Neural cell (in vitro differentiated cells): Measurements from ENCODE around the gene ATL1. TPM values are rescaled to one million over a fixed set of nuclear protein-coding genes. Genes with fewer than 3 reads are reported as not detected.

ENCODE experiments used
- H2AFZ ChIP-seq: fragments of 200-600, 300-800 bp; sonication (generic), shearing (Covaris generic); 2 replicates; pipeline ENCODE4 v1.6.0; 2014; ENCODE audit warnings: low read depth, mild to moderate bottlenecking, antibody characterized with exemption, low read length, moderate library complexity
- H3F3A ChIP-seq: fragments of 200-600 bp; shearing (Covaris generic); 2 replicates; pipeline ENCODE4 v1.6.1; 2016; ENCODE audit warnings: mild to moderate bottlenecking, moderate library complexity, mixed read lengths, antibody characterized with exemption, low read length; ENCODE audit not compliant: insufficient read depth, poor library complexity, severe bottlenecking
- H3K27ac ChIP-seq: fragments of 200-600, 300-800 bp; sonication (generic), shearing (Covaris generic); 2 replicates; pipeline ENCODE4 v1.5.1; 2014; ENCODE audit warnings: mild to moderate bottlenecking, low read length, moderate library complexity
- H3K27me3 ChIP-seq: fragments of 300-800, 200-600 bp; sonication (generic), shearing (Covaris generic); 2 replicates; pipeline ENCODE4 v1.6.0; 2014; ENCODE audit warnings: mild to moderate bottlenecking, low read depth, low read length, moderate library complexity; ENCODE audit not compliant: insufficient read depth
- H3K36me3 ChIP-seq: fragments of 300-800, 200-600 bp; sonication (generic), shearing (Covaris generic); 2 replicates; pipeline ENCODE4 v1.5.1; 2014; ENCODE audit warnings: mild to moderate bottlenecking, antibody characterized with exemption, low read length, moderate library complexity; ENCODE audit not compliant: insufficient read depth
- H3K4me2 ChIP-seq: fragments of 300-800, 200-600 bp; sonication (generic), shearing (Covaris generic); 2 replicates; pipeline ENCODE4 v1.6.0; 2014; ENCODE audit warnings: mild to moderate bottlenecking, low read length
- H3K4me3 ChIP-seq: fragments of 300-800, 200-600 bp; sonication (generic), shearing (Covaris generic); 2 replicates; pipeline ENCODE4 v1.5.1; 2014; ENCODE audit warnings: mild to moderate bottlenecking, low read length, moderate library complexity
- H3K79me2 ChIP-seq: fragments of 200-600 bp; shearing (Covaris generic); replicated peaks from 2 replicates; pipeline ENCODE4 v1.6.0; 2014; ENCODE audit warnings: mild to moderate bottlenecking, low read length, moderate library complexity; ENCODE audit not compliant: insufficient read depth
- H3K9ac ChIP-seq: fragments of 300-800, 200-600 bp; sonication (generic), shearing (Covaris generic); 2 replicates; pipeline ENCODE4 v1.6.1; 2016; ENCODE audit warnings: mild to moderate bottlenecking, low read length, mixed read lengths
- H3K9me2 ChIP-seq: fragments of 200-600 bp; shearing (Covaris generic); 2 replicates; pipeline ENCODE4 v1.6.1; 2016; ENCODE audit warnings: mild to moderate bottlenecking, low read length, mixed read lengths; ENCODE audit not compliant: insufficient read depth
- H3K9me3 ChIP-seq: fragments of 200-600, 300-800 bp; sonication (generic), shearing (Covaris generic); 2 replicates; pipeline ENCODE4 v1.6.1; 2016; ENCODE audit warnings: mild to moderate bottlenecking, mixed run types, low read length, moderate library complexity, mixed read lengths
- H4K20me1 ChIP-seq: fragments of 200-600 bp; shearing (Covaris generic); 2 replicates; pipeline ENCODE4 v1.6.1; 2016; ENCODE audit warnings: mild to moderate bottlenecking, mixed run types; ENCODE audit not compliant: insufficient read depth
- EP300 ChIP-seq: fragments of 450-650 bp; conservative IDR thresholded peaks from 2 replicates; pipeline ENCODE4 v1.6.1; 2014; ENCODE audit warnings: antibody characterized with exemption, mild to moderate bottlenecking, moderate library complexity; ENCODE audit not compliant: poor library complexity, severe bottlenecking
- EZH2 ChIP-seq: fragments of 200-600, 300-800 bp; shearing (Covaris generic), sonication (generic); IDR thresholded peaks from 2 replicates; pipeline ENCODE4 v1.6.1; 2014; ENCODE audit warnings: antibody characterized with exemption, low read length, borderline replicate concordance, mild to moderate bottlenecking; ENCODE audit not compliant: insufficient read depth, poor library complexity, severe bottlenecking
- MXI1 ChIP-seq: fragments of 450-650 bp; conservative IDR thresholded peaks from 2 replicates; pipeline ENCODE4 v1.6.1; 2014; ENCODE audit warnings: antibody characterized with exemption, mild to moderate bottlenecking; ENCODE audit not compliant: poor library complexity, severe bottlenecking
- POLR2AphosphoS5 ChIP-seq: IDR thresholded peaks from 2 replicates; pipeline ENCODE4 v1.6.1; 2012
- RAD21 ChIP-seq: fragments of 450-650 bp; conservative IDR thresholded peaks from 2 replicates; pipeline ENCODE4 v1.6.1; 2014; ENCODE audit warnings: antibody characterized with exemption, mild to moderate bottlenecking, moderate library complexity
- REST ChIP-seq: IDR thresholded peaks from 2 replicates; pipeline ENCODE4 v1.6.1; 2012; ENCODE audit warnings: borderline replicate concordance
- SMC3 ChIP-seq: fragments of 450-650 bp; conservative IDR thresholded peaks from 2 replicates; pipeline ENCODE4 v1.6.1; 2014; ENCODE audit warnings: antibody characterized with exemption, mild to moderate bottlenecking, moderate library complexity; ENCODE audit not compliant: poor library complexity
- TAF1 ChIP-seq: IDR thresholded peaks from 2 replicates; pipeline ENCODE4 v1.6.1; 2012; ENCODE audit warnings: low read depth
- polyA plus RNA-seq: library from polyadenylated mRNA; depleted of rRNA; stranded (reverse); fragments of >200 nt; gene quantifications from 2 replicates; pipeline ENCODE4 v1.2.3, GENCODE V29; 2014
- TF ChIP-seq, protein P1 (sequence below): fragments of 450-650 bp; IDR thresholded peaks from 2 replicates; pipeline ENCODE4 v1.5.1; 2014; ENCODE audit warnings: antibody characterized with exemption, mild to moderate bottlenecking, moderate library complexity; ENCODE audit not compliant: poor library complexity, severe bottlenecking

Gene ATL1
- polyA plus RNA-seq, 1 donor from 2014 or later, result 70.4 TPM

DNA sequence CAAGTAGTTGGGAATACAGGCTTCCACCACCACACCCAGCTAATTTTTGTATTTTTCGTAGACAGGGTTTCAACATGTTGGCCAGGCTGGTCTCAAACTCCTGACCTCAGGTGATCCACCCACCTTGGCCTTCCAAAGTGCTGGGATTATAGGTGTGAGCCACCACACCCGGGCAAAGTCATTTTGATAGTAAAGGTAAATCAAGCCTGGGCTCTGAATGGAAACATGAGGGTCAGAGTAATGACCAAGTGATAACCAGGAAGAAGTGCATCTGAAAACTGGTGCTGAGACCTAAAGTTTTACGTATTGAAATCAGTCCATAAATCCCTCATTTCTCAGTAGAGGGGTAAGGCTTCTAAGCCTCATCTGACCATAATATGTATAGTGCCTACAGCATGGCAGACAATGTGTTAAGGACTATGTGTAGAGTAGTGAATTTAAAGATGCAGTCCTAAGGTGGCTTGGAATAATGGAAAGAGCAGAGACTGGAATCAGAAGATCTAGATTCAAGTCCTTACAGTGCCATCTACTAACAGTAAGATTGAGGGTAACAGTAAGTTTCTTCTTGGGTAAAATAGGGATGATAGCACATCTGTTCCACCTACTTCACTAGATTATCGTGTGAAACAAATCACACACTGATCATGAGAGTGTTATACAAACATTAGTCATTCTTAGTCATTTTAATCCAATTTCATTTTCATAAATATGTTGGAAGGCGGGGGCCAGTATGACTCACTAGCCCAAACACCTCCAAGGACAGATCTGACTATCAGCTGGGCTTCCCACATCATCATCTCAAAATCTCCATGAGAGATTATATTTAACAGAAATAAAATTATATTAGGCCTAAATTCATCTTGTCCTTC, 38.8 kb upstream of the ATL1 start:
- H3F3A ChIP-seq, result no peaks in the 10 kb centered on the region
- H3K27ac ChIP-seq, result no peak overlapping the region
- H3K9me2 ChIP-seq, result no peaks in the 10 kb centered on the region
- no peak overlapping the region for H3K9ac ChIP-seq
- no peaks in the 10 kb centered on the region for H3K9me3 ChIP-seq
- peaks cover 85% of the 10 kb centered on the region for H3K79me2 ChIP-seq
- H3K4me2 ChIP-seq, result no peak overlapping the region
- H2AFZ ChIP-seq, result no peak overlapping the region
- H3K27me3 ChIP-seq, result no peaks in the 10 kb centered on the region
- H3K4me3 ChIP-seq, result no peak overlapping the region
- TF ChIP-seq SMC3, result no peak
- TF ChIP-seq POLR2AphosphoS5, result no peak
- no peak for TF ChIP-seq EP300
- no peak for TF ChIP-seq TAF1
- TF ChIP-seq, protein P1, sequence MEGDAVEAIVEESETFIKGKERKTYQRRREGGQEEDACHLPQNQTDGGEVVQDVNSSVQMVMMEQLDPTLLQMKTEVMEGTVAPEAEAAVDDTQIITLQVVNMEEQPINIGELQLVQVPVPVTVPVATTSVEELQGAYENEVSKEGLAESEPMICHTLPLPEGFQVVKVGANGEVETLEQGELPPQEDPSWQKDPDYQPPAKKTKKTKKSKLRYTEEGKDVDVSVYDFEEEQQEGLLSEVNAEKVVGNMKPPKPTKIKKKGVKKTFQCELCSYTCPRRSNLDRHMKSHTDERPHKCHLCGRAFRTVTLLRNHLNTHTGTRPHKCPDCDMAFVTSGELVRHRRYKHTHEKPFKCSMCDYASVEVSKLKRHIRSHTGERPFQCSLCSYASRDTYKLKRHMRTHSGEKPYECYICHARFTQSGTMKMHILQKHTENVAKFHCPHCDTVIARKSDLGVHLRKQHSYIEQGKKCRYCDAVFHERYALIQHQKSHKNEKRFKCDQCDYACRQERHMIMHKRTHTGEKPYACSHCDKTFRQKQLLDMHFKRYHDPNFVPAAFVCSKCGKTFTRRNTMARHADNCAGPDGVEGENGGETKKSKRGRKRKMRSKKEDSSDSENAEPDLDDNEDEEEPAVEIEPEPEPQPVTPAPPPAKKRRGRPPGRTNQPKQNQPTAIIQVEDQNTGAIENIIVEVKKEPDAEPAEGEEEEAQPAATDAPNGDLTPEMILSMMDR, result no peak
- no peak for TF ChIP-seq RAD21
- TF ChIP-seq EZH2, result no peak
- no peak for TF ChIP-seq MXI1
- no peak for TF ChIP-seq REST
- H3K36me3 ChIP-seq, result no peaks in the 10 kb centered on the region
- no peaks in the 10 kb centered on the region for H4K20me1 ChIP-seq

GRCh38 chr14:50521912-50522341, 38.0 kb upstream of the ATL1 start:
- H3K4me2 ChIP-seq, result no peak overlapping the region
- no peak overlapping the region for H3K27ac ChIP-seq
- H3F3A ChIP-seq, result no peaks in the 10 kb centered on the region
- H3K9me3 ChIP-seq, result no peaks in the 10 kb centered on the region
- H3K4me3 ChIP-seq, result no peak overlapping the region
- no peak overlapping the region for H3K9ac ChIP-seq
- H4K20me1 ChIP-seq, result no peaks in the 10 kb centered on the region
- H3K9me2 ChIP-seq, result no peaks in the 10 kb centered on the region
- H3K36me3 ChIP-seq, result no peaks in the 10 kb centered on the region
- no peak for TF ChIP-seq RAD21
- H3K79me2 ChIP-seq, result peaks cover 87% of the 10 kb centered on the region
- H3K27me3 ChIP-seq, result no peaks in the 10 kb centered on the region
- H2AFZ ChIP-seq, result no peak overlapping the region
